HepG2 (cell line): ENCODE measurements around the gene ZNF563. TPM values are rescaled to one million over a fixed set of nuclear protein-coding genes. Genes with fewer than 3 reads are reported as not detected.

ENCODE experiments used
- AGO2 ChIP-seq: fragments of 200-400 bp; formaldehyde crosslinking; optimal IDR thresholded peaks from 2 replicates; pipeline ENCODE3; 2017; ENCODE audit warnings: mild to moderate bottlenecking, low read depth, low read length, moderate library complexity
- CCAR2 ChIP-seq: fragments of 200-400 bp; formaldehyde crosslinking; optimal IDR thresholded peaks from 2 replicates; pipeline ENCODE3; 2018; ENCODE audit warnings: low read depth, mild to moderate bottlenecking, low read length, moderate library complexity
- CSRNP1 ChIP-seq: sonication (generic); formaldehyde crosslinking; IDR thresholded peaks from 2 replicates; pipeline ENCODE4 v1.8.1; 2023; ENCODE audit warnings: mild to moderate bottlenecking, missing genetic modification reagents
- E2F1 ChIP-seq: sonication (generic); formaldehyde crosslinking; IDR thresholded peaks from 2 replicates; pipeline ENCODE4 v1.5.0; 2020; ENCODE audit warnings: missing genetic modification reagents
- ESRRA ChIP-seq: sonication (generic); formaldehyde crosslinking; IDR thresholded peaks from 2 replicates; pipeline ENCODE4 v1.5.1; 2020; ENCODE audit warnings: mild to moderate bottlenecking, low read depth, missing genetic modification reagents
- FOXC1 ChIP-seq: sonication (generic); formaldehyde crosslinking; IDR thresholded peaks from 2 replicates; pipeline ENCODE4 v1.8.0; 2022; ENCODE audit warnings: mild to moderate bottlenecking, missing genetic modification reagents, borderline replicate concordance
- IRF2 ChIP-seq: IDR thresholded peaks from 2 replicates; pipeline ENCODE4 v1.6.1; 2018; ENCODE audit warnings: missing genetic modification reagents, missing compliant biosample characterization
- NCOA5 ChIP-seq: sonication (generic); formaldehyde crosslinking; IDR thresholded peaks from 2 replicates; pipeline ENCODE4 v1.4.0; 2020; ENCODE audit warnings: missing genetic modification reagents
- NONO ChIP-seq, 2 experiments: fragments of 450-650 bp in 1 of 2; sonication (generic) in 1 of 2; formaldehyde crosslinking in 1 of 2; IDR thresholded peaks in 1 of 2; conservative IDR thresholded peaks in 1 of 2; 2 replicates each; pipeline versions ENCODE4 v1.6.1 to v1.8.0; 2017 to 2022; ENCODE audit warnings: mild to moderate bottlenecking in 1 of 2, missing genetic modification reagents in 1 of 2, moderate library complexity in 1 of 2
- PHF5A ChIP-seq: IDR thresholded peaks from one replicate; pipeline ENCODE4 v1.6.1; 2018; ENCODE audit warnings: low read depth, missing genetic modification reagents; ENCODE audit not compliant: unreplicated experiment
- SNAI1 ChIP-seq: sonication (generic); formaldehyde crosslinking; IDR thresholded peaks from 2 replicates; pipeline ENCODE4 v1.5.0; 2020; ENCODE audit warnings: mild to moderate bottlenecking, missing genetic modification reagents, borderline replicate concordance
- SP5 ChIP-seq: IDR thresholded peaks from 2 replicates; pipeline ENCODE4 v1.6.1; 2016; ENCODE audit warnings: low read depth, borderline replicate concordance
- SRSF1 ChIP-seq: fragments of 200-400 bp; formaldehyde crosslinking; optimal IDR thresholded peaks from 2 replicates; pipeline ENCODE3; 2017; ENCODE audit warnings: mild to moderate bottlenecking, low read depth, low read length, moderate library complexity
- SRSF9 ChIP-seq: fragments of 200-400 bp; formaldehyde crosslinking; IDR thresholded peaks from 2 replicates; pipeline ENCODE4 v1.6.1; 2018; ENCODE audit warnings: borderline replicate concordance, mild to moderate bottlenecking, low read depth, low read length; ENCODE audit not compliant: insufficient read depth, poor library complexity, severe bottlenecking
- THYN1 ChIP-seq: sonication (generic); formaldehyde crosslinking; IDR thresholded peaks from 2 replicates; pipeline ENCODE4 v1.8.1; 2023; ENCODE audit warnings: low read depth, mild to moderate bottlenecking, moderate library complexity, missing genetic modification reagents, borderline replicate concordance
- TSC22D2 ChIP-seq: sonication (generic); formaldehyde crosslinking; IDR thresholded peaks from 2 replicates; pipeline ENCODE4 v1.5.1; 2020; ENCODE audit warnings: missing genetic modification reagents, mild to moderate bottlenecking, borderline replicate concordance
- ZHX1 ChIP-seq: sonication (generic); formaldehyde crosslinking; IDR thresholded peaks from 2 replicates; pipeline ENCODE4 v1.8.1; 2022; ENCODE audit warnings: low read depth, mild to moderate bottlenecking, missing genetic modification reagents
- ZNF263 ChIP-seq: sonication (generic); formaldehyde crosslinking; IDR thresholded peaks from 2 replicates; pipeline ENCODE4 v1.4.0; 2020; ENCODE audit warnings: missing genetic modification reagents
- ZNF800 ChIP-seq: sonication (generic); formaldehyde crosslinking; IDR thresholded peaks from 2 replicates; pipeline ENCODE4 v1.4.0; 2020; ENCODE audit warnings: missing genetic modification reagents
- ZNF883 ChIP-seq: sonication (generic); formaldehyde crosslinking; IDR thresholded peaks from 2 replicates; pipeline ENCODE4 v1.5.1; 2020; ENCODE audit warnings: mild to moderate bottlenecking, missing genetic modification reagents; ENCODE audit errors: not compliant biosample characterization
- polyA plus RNA-seq, 8 experiments: library from polyadenylated mRNA; depleted of rRNA in 3 of 8; stranded (reverse) in 7 of 8; unstranded in 1 of 8; fragments of >200 nt; fragmentation: Illumina TruSeq in 4 of 8; extraction: Trizol in 4 of 8; gene quantifications; 2 replicates each; pipeline versions ENCODE4 v1.2.1 to v1.2.3, GENCODE V29; 2011 to 2016; ENCODE audit warnings: low read depth in 4 of 8, missing spikeins in 1 of 8, mixed read lengths in 1 of 8; ENCODE audit not compliant: insufficient read depth in 1 of 8
- total RNA-seq, 5 experiments: library from RNA; depleted of rRNA; stranded (reverse); fragments of >200 nt; fragmentation: Illumina TruSeq; extraction: Trizol; gene quantifications; 2 replicates each; pipeline ENCODE4 v1.2.3, GENCODE V29; 2016; ENCODE audit warnings: low read depth in 1 of 5

The ZNF563 gene
- total and polyA plus RNA-seq, 2 of the 13 experiments (the other 11 are each of a cell fraction or from before 2014, with no cell fraction given), result 7.5 to 19.5 TPM

- TF ChIP-seq E2F1 (CRISPR knock-in tag) (0 out of 2 replicates have a peak, but pooled peaks have one; percentile 45), NCOA5 (CRISPR knock-in tag) (no peak), ZNF883 (CRISPR knock-in tag) (no peak), ZNF800 (CRISPR knock-in tag) (no peak; the same call in none of the 2 replicates), ZHX1 (CRISPR knock-in tag) (no peak), PHF5A (CRISPR knock-in tag) (peak; percentile 41), TSC22D2 (CRISPR knock-in tag) (no peak; the same call in 1 of the 2 replicates), IRF2 (peak; percentile 86), SNAI1 (CRISPR knock-in tag) (no peak), NONO (IDR thresholded peaks at IDR 0.05) (no peak), NONO (CRISPR knock-in tag; conservative IDR thresholded peaks at IDR 0.05) (no peak; the same call in 1 of the 2 replicates), SP5 (CRISPR knock-in tag) (peak; percentile 92), AGO2 (no peak), THYN1 (CRISPR knock-in tag) (no peak), SRSF1 (no peak), CCAR2 (no peak), CSRNP1 (CRISPR knock-in tag) (no peak), ESRRA (CRISPR knock-in tag) (no peak), SRSF9 (no peak), ZNF263 (peak; percentile 32; the same call in 1 of the 2 replicates), FOXC1 (CRISPR knock-in tag) (no peak)
Measured at GRCh38 chr19:12293777-12294248, 39.6 kb downstream of the ZNF563 start (continued).
